GM10266 (cell line): ENCODE measurements around the gene MYB.
"Not testable (repeated sequence)": the region's sequence is repeated elsewhere in the genome, so short reads cannot be mapped to it uniquely, and the experiment has no call there.

Experiments
- DNase-seq: peaks from one replicate; pipeline ENCODE4 v3.0.0; 2012; ENCODE audit errors: extremely low spot score
- TF ChIP-seq, protein P1 (sequence below): IDR thresholded peaks from 2 replicates; pipeline ENCODE4 v1.5.1; 2012; ENCODE audit warnings: mild to moderate bottlenecking, low read depth; ENCODE audit not compliant: control insufficient read depth, insufficient read depth; ENCODE audit errors: missing control alignments

The MYB gene

DNA sequence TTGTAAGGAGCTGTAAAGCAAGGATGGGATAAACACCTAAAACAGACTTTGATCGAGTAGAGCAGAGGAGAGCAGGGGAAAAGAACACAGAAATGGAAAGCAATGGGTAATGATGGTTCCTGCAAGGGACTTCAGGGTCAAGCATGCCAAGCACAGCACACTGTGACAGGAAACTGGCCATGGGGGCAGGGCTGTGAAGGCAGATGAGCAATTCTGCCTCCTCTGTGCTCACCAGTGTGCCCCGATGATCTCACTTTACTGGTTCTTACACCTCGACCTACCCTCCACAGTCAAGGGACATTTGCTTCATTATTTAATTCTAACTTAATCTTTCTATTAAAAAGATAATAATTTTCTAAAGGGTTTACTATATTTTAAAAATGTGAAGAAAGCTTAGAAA is 21.6 kb upstream of the MYB start:
- TF ChIP-seq, protein P1, sequence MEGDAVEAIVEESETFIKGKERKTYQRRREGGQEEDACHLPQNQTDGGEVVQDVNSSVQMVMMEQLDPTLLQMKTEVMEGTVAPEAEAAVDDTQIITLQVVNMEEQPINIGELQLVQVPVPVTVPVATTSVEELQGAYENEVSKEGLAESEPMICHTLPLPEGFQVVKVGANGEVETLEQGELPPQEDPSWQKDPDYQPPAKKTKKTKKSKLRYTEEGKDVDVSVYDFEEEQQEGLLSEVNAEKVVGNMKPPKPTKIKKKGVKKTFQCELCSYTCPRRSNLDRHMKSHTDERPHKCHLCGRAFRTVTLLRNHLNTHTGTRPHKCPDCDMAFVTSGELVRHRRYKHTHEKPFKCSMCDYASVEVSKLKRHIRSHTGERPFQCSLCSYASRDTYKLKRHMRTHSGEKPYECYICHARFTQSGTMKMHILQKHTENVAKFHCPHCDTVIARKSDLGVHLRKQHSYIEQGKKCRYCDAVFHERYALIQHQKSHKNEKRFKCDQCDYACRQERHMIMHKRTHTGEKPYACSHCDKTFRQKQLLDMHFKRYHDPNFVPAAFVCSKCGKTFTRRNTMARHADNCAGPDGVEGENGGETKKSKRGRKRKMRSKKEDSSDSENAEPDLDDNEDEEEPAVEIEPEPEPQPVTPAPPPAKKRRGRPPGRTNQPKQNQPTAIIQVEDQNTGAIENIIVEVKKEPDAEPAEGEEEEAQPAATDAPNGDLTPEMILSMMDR, result no peak
- DNase-seq, result no peak

DNA sequence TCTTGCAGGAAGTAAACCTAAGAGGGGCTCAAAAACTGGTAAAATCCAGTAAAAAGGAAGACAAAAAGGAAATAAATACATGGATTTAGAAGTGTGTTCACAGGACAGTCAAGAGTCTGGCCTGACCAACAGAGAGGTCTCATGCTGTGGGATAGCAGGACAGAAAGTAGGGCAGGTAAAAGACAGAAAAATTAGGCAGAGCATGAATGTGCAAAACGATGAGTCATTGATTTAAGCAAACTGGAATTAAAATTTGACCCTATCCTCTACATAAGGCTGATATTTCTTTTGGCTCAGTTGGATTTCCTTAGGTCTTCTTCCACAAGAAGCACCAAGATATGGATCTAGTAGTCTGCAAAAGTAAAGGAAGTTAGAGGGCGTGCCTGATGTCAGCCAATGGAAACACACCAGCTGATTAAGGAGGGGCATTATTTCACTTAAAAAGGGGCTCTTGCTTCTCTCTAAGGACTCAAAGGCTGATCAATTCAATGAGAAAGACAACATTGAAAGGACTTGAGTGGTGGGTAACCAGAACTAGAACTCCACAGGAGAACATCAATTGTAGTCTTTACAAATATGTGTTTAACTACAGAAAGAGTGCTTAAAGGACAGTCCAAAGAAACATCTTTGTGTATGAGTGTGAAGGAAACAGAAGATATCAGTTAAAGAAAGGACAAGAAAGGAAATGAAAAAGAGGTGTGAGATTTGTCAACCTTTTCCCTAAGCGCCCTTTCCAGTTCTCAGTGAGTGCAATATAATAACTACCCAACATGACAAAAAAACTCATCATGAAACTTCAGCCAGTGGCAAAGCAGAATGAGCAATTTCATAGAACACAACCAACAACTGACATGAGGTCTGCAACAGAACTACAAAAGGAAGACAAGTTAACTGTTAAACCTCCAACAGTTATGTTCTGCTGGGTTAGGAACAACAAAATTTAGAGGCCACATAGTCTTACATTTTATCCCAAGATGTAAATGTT is 19.4 kb upstream of the MYB start:
- TF ChIP-seq, protein P1, result no peak
- DNase-seq, result no peak

DNA sequence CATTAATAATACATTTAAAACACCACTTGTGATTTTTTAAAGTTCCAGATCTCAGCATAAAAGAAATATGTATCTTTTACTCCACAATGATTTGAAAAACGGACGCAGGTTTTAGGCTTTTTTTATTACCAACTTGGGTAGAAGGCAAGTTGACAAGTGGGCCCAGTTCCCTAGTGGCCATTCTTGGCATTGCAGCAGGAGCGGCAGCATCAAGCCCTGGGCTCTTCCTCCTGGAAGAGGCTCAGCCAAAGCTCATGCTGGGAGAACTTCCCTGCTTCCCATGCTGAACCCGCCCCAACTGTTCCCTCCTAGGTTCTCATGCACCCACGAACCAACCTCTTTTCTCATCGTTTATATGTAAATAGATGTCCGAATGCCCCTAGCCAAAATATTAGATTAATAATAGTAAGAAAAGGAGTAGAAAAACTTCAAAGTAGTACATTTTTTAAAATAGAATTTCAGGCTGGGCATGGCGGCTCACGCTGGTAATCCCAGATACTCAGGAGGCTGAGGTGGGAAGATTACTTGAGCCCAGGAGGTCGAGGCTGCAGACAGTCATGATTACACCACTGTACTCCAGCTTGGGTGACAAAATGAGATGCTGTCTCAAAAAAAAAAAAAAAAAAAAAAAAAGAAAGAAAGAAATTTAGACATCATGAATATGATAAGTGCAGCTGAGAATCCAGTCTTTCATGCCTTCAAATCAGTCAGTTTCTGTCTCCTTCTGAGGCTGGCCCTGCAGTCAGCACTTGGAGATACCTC is 18.2 kb upstream of the MYB start:
- TF ChIP-seq, protein P1, result peak; percentile 82
- DNase-seq, result no peak

DNA sequence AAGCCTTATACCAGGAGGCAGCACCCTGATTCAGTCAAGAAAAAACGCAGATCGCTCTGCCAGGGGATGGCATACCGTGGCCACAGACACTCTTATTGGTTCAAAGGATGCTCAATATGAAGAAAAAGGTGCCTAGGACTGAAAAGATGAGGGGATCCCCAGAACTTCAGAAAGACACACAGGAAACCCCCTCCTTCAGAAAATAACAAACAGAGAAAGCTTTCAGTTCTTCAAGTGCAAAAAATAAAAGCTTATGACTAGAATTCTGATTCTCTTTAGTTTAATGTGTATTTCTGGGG is 17.7 kb upstream of the MYB start:
- TF ChIP-seq, protein P1, result no peak
- peak; percentile 51 for DNase-seq

DNA sequence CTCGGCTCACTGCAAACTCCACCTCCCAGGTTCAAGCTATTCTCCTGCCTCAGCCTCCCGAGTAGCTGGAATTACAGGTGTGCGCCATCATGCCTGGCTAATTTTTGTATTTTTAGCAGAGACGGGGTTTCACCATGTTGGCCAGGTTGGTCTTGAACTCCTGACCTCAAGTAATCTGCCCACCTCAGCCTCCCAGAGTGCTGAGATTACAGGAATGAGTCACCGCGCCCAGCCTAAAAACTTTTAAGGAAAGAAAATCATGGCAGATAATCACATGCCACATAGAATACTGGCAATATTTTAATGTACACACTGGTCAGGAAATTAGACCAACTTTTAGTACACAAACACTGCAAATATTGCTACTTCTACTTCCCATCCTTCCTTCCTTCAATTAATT is 16.7 kb upstream of the MYB start:
- not testable (repeated sequence) for DNase-seq

DNA sequence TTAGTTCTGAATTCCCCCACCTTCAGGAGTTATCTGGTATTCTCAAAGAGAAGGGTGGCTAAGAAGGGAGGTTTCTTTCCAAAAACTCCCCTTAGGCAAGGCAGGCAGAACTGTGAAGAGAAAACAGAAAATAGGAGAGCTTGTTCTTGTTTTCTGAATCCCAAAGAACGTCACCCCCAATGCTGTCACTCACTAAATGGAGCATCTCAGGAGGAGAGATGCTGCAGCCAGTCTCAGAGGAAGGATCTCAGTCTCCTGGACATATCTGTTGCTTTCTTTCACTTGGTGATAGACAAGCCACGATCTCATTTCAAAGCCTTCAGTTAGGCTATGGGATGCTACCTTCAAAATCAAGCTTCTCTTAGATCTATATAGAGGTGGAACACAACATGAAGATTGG is 16.1 kb upstream of the MYB start:
- TF ChIP-seq, protein P1, result no peak
- DNase-seq, result no peak

DNA sequence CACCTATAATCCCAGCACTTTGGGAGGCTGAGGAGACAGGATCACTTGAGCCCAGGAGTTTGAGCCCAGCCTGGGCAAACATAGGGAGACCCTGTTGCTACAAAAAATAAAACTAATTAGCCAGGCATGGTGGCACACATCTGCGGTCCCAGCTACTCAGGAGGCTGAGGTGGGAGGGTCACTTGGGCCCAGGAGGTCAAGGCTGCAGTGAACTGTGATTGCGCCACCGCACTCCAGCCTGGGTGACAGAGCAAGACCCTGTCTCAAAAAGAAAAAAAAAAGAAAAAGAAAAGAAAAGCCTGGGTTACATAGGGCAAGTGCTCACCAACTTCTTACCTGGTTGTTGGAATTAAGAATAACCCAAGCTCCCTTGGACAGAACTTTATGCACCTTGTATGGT is 14.6 kb upstream of the MYB start:
- TF ChIP-seq, protein P1, result no peak
- no peak for DNase-seq
